Measurements from ENCODE around the gene GULP1. TPM values are rescaled to one million over a fixed set of nuclear protein-coding genes. Genes with fewer than 3 reads are reported as not detected.
A peak's percentile ranks its signal among the peaks of the same experiment; 100 is the strongest.
"Not testable (repeated sequence)": the region's sequence is repeated elsewhere in the genome, so short reads cannot be mapped to it uniquely, and the experiment has no call there.

The GULP1 gene
- total and polyA plus RNA-seq, 2 experiments from 2014 or later: 94.6 to 181 TPM

- peak overlapping the region; percentile 4; the same call in 1 of the 2 replicates for H3K4me3 ChIP-seq
- no peak for ATAC-seq
- no peaks in the 10 kb centered on the region for H4K20me1 ChIP-seq (replicated peaks; ENCODE audit: insufficient read depth)
- TF ChIP-seq JUNB (IDR thresholded peaks at IDR 0.05; ENCODE audit: unreplicated experiment): no peak
- no peak for TF ChIP-seq EZH2phosphoT487 (IDR thresholded peaks at IDR 0.05; ENCODE audit: unreplicated experiment)
- TF ChIP-seq ZNF114 (CRISPR knock-in tag; IDR thresholded peaks at IDR 0.05): no peak
- TF ChIP-seq CTCF (conservative IDR thresholded peaks at IDR 0.05; ENCODE audit: low read depth in 2 of 2): no peak
- no peak for TF ChIP-seq STAT1 (IDR thresholded peaks at IDR 0.05; ENCODE audit: unreplicated experiment)
- no peak for TF ChIP-seq EZH2 (IDR thresholded peaks at IDR 0.05; ENCODE audit: low read depth, unreplicated experiment)
- no peak for TF ChIP-seq ZNF331 (CRISPR knock-in tag; IDR thresholded peaks at IDR 0.05; ENCODE audit: low read depth)
- H3K4me1 ChIP-seq (ENCODE audit: insufficient read depth): peaks cover 60% of the 10 kb centered on the region
- H2AFZ ChIP-seq: no peak overlapping the region
- Mint-ChIP-seq H3K36me3 (ENCODE audit: low read depth) (peaks cover 44% of the 10 kb centered on the region), H3K9me3 (peaks cover 14% of the 10 kb centered on the region; the same call in 2 of the 3 replicates), H3K27ac (no peak overlapping the region), H3K4me3 (no peak overlapping the region), H3K27me3 (ENCODE audit: insufficient read depth, low read depth, poor library complexity) (peaks cover 9% of the 10 kb centered on the region), H3K4me1 (peaks cover 42% of the 10 kb centered on the region)
- DNase-seq (ENCODE audit: low spot score): no peak
- peaks cover 13% of the 10 kb centered on the region for H3F3A ChIP-seq (replicated peaks; ENCODE audit: low read depth)
- peaks cover 96% of the 10 kb centered on the region for H3K79me2 ChIP-seq (replicated peaks; ENCODE audit: insufficient read depth)
- peak overlapping the region; percentile 36; the same call in 1 of the 2 replicates for H3K27ac ChIP-seq (ENCODE audit: low read depth)
- no peak overlapping the region for H3K4me2 ChIP-seq
- no peaks in the 10 kb centered on the region for H3K9me2 ChIP-seq (ENCODE audit: insufficient read depth)
- H3K27me3 ChIP-seq (ENCODE audit: insufficient read depth): no peaks in the 10 kb centered on the region
- H3K36me3 ChIP-seq (ENCODE audit: insufficient read depth): peaks cover 13% of the 10 kb centered on the region; the same call in 1 of the 2 replicates
Observed at GRCh38 chr2:188297978-188298377, 6.3 kb downstream of the GULP1 start.

GRCh38 chr2:188298937-188299371, 7.3 kb downstream of the GULP1 start:
- Mint-ChIP-seq H3K4me1 (peaks cover 51% of the 10 kb centered on the region), H3K36me3 (ENCODE audit: low read depth) (peaks cover 41% of the 10 kb centered on the region), H3K4me3 (peak overlapping the region; percentile 4; the same call in 1 of the 3 replicates), H3K9me3 (peaks cover 14% of the 10 kb centered on the region; the same call in 2 of the 3 replicates), H3K27ac (peak overlapping the region; percentile 54; the same call in 1 of the 2 replicates)
- not testable (repeated sequence) for H3K9me2 ChIP-seq (ENCODE audit: insufficient read depth); H4K20me1 ChIP-seq (replicated peaks; ENCODE audit: insufficient read depth); H3K27me3 Mint-ChIP-seq (ENCODE audit: insufficient read depth, low read depth, poor library complexity); DNase-seq (ENCODE audit: low spot score); H3K27me3 ChIP-seq (ENCODE audit: insufficient read depth); ATAC-seq; H3K4me3 ChIP-seq; H2AFZ ChIP-seq
- Histone ChIP-seq H3F3A (replicated peaks; ENCODE audit: low read depth) (peaks cover 14% of the 10 kb centered on the region), H3K27ac (ENCODE audit: low read depth) (peak overlapping the region; percentile 97; the same call in 1 of the 2 replicates), H3K79me2 (replicated peaks; ENCODE audit: insufficient read depth) (peaks cover 86% of the 10 kb centered on the region), H3K4me1 (ENCODE audit: insufficient read depth) (peaks cover 62% of the 10 kb centered on the region), H3K4me2 (0 out of 2 replicates have a peak overlapping the region, but pooled peaks have one; percentile 12), H3K36me3 (ENCODE audit: insufficient read depth) (peaks cover 13% of the 10 kb centered on the region; the same call in 1 of the 2 replicates)
- TF ChIP-seq POLR2AphosphoS5 (IDR thresholded peaks at IDR 0.05; ENCODE audit: low read depth): peak; percentile 31; the same call in 1 of the 2 replicates

All from GM23338 (cell line).